IgD-negative memory B cell (primary cell): Measurements from ENCODE around the gene PITRM1. TPM values are rescaled to one million over a fixed set of nuclear protein-coding genes. Genes with fewer than 3 reads are reported as not detected.

Source experiments
- H3K27ac Mint-ChIP-seq, 3 donors: one replicate each; pipeline ENCODE4 v1.8.0; 2020 to 2022; ENCODE audit warnings: mild to moderate bottlenecking in 3 of 3, mixed read lengths in 3 of 3, moderate library complexity in 1 of 3
- H3K27me3 Mint-ChIP-seq: one replicate; pipeline ENCODE4 v1.8.0; 2021; ENCODE audit warnings: mixed read lengths
- H3K36me3 Mint-ChIP-seq: one replicate; pipeline ENCODE4 v1.8.0; 2020; ENCODE audit warnings: mild to moderate bottlenecking, mixed read lengths
- H3K4me1 Mint-ChIP-seq, 3 donors: one replicate each; pipeline ENCODE4 v1.8.0; 2020 to 2022; ENCODE audit warnings: mixed read lengths in 3 of 3, mild to moderate bottlenecking in 1 of 3
- H3K4me3 Mint-ChIP-seq, 4 donors: one replicate each; pipeline ENCODE4 v1.8.0; 2020 to 2022; ENCODE audit warnings: mild to moderate bottlenecking in 4 of 4, mixed read lengths in 4 of 4, moderate library complexity in 3 of 4
- H3K9me3 Mint-ChIP-seq, 3 donors: one replicate each; pipeline ENCODE4 v1.8.0; 2020 to 2021; ENCODE audit warnings: mixed read lengths in 3 of 3, mild to moderate bottlenecking in 1 of 3
- polyA plus RNA-seq: library from polyadenylated mRNA; unstranded; fragments of 300-500 nt; fragmentation: Illumina TruSeq; gene quantifications from one replicate; pipeline ENCODE4 v1.2.3, GENCODE V29; 2021

PITRM1 gene
- polyA plus RNA-seq, 1 donor from 2014 or later = 37.2 TPM

DNA sequence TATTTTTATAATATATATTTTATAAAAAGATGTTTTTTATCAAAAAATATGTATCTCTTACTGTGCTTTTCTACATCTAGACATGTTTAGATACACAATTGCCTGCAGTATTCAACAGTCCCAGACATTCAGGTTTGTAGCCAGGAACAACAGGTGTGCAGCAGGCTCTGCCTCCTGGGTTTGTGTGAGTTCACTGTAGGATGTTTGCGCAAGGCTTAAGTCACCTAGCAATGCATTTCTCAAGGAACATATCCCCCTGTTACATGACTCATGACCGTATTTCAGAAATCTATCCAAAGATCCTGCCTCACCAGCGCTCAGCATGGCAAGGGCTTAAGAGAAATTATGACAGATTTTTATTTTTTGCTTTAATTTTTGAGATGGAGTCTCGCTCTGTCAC, 41.5 kb downstream of the PITRM1 start:
- no peaks in the 10 kb centered on the region for H3K4me1 Mint-ChIP-seq
- no peak overlapping the region for H3K4me3 Mint-ChIP-seq
- H3K36me3 Mint-ChIP-seq = peaks cover 12% of the 10 kb centered on the region
- no peaks in the 10 kb centered on the region for H3K27me3 Mint-ChIP-seq
- H3K9me3 Mint-ChIP-seq = peaks cover 0 to 4% (median 0%) of the 10 kb centered on the region in 3 donors
- H3K27ac Mint-ChIP-seq = no peak overlapping the region

DNA sequence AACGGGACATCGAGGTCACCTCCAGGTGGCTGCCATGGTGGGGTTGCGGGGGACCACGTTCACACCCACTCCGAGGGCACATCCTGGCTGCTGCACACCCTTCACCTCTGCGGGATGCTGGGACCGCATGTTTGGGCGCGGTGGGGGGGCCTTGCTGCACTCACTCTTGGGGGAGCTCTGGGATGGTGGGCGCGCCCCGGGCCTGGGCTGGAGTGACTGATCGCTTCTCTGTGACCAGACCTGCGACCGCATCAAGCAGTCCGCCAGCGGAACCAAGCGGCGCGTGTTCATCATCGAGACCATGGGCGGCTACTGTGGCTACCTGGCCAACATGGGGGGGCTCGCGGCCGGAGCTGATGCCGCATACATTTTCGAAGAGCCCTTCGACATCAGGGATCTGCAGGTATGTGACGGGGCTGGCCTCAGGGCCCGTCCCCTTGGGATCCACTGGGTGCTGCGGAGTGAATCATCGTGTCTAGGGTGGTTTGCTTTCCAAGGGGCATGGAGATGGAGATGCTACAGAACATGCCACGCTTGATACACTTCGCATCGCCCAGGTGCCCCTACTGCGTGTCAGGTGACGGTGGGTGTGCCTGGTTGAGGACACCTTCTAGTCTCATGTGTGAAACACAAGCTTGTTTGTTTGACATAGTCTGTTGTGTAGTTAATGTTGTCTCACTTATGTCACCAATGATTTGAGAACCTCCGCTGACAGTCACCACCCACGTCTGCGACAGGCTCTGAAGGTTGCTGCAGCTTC, 42.8 kb downstream of the PITRM1 start:
- Mint-ChIP-seq H3K36me3 (peaks cover 14% of the 10 kb centered on the region), H3K27ac (no peak overlapping the region)

DNA sequence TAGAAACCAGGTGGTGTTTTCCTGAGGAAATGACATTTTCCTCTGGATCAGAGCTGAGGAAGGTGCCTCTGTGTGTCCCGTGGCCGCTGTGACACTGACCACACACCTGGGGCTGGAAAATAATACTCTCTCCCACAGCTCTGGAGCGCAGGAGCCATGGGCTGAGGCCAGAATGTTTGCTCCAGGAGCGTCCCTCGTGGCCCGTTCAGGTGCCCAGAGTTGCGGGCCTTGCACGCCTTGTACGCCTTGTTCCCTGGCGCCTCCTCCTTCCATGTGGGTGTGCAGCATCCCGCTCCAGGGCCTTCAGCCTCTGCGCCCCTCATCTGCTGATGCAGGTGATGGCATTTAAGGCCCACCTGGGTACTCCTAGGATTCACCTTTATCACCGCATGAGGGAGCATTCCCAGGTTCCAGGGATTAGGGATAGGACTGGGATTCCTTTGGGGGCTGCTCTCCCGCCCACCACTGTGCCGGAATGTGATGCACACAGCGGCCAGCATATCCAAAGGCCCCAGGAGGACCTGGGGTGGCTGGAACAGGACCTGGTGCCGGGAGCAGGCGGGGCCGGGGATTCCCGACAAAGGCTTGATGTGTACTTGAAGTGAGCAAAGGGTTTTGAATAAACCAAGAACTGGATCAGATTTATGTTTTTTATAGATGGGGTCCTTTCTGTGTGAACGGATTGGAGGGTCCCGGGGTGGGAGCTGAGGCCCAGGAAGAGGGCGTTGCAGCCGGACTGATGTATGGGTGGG, 44.0 kb downstream of the PITRM1 start:
- no peaks in the 10 kb centered on the region for H3K27me3 Mint-ChIP-seq
- peaks cover 0 to 4% (median 0%) of the 10 kb centered on the region in 3 donors for H3K9me3 Mint-ChIP-seq
- H3K27ac Mint-ChIP-seq = peak overlapping the region in 1 of 3 donors; percentile 25
- peaks cover 14% of the 10 kb centered on the region for H3K36me3 Mint-ChIP-seq
- no peaks in the 10 kb centered on the region for H3K4me1 Mint-ChIP-seq
- H3K4me3 Mint-ChIP-seq = no peak overlapping the region

More for the DNA sequence above, 42.8 kb downstream of the PITRM1 start:
- Mint-ChIP-seq H3K4me3 (no peak overlapping the region), H3K4me1 (no peaks in the 10 kb centered on the region), H3K27me3 (no peaks in the 10 kb centered on the region), H3K9me3 (peaks cover 0 to 4% (median 0%) of the 10 kb centered on the region in 3 donors)

DNA sequence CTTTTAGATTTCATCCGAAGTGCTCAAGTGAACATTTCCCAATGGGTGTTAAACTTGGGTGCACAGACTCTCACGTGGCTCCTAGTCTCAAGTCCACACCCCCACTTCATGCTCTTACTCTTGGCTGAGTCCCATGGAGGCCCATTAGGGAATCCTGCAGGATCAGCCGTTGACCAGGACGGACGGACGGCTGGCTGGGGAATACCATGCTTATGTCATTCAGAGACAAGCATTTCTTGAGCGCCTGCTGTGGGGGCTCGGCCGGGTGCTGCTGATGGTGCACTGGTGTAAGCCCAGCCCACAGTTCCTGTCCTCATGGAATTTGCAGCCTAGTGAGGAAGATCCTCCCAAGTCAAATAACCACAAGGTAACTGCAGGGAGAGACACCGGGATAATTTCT, 44.7 kb downstream of the PITRM1 start:
- no peaks in the 10 kb centered on the region for H3K4me1 Mint-ChIP-seq

DNA sequence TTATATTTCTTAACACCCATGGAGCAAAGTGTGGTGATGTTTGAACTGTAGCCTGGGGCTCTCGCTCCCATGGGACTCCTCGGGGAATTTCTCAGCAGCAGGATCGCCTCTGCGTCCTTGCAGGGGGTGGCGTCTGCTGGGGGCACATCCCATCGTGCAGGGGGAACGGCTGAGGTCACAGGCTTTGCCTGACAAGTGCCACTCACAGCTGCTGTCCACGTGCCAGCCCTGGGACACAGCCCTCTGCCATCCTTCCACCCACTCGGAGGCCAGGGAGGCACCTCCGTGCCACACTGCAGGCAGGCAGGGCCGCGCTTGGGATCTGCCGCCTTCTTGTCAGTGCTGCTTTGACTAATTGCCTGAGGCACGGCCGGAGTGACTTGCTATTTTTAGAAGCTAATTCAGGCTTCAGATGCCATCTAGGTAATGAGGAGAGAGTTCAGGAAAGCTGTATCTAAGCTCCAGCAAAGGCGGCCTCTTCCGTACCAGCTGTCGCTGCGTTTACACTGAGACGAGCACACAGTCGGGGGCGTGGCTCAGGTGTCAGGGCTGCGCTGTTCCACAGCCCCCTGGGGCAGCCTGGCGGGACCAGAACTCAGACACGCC, 45.7 kb downstream of the PITRM1 start:
- H3K36me3 Mint-ChIP-seq = peaks cover 20% of the 10 kb centered on the region
- H3K27ac Mint-ChIP-seq = no peak overlapping the region
- H3K9me3 Mint-ChIP-seq = peaks cover 0 to 4% (median 0%) of the 10 kb centered on the region in 3 donors
- H3K4me3 Mint-ChIP-seq = no peak overlapping the region
- H3K27me3 Mint-ChIP-seq = no peaks in the 10 kb centered on the region
- no peaks in the 10 kb centered on the region for H3K4me1 Mint-ChIP-seq

More for the DNA sequence above, 44.7 kb downstream of the PITRM1 start:
- H3K9me3 Mint-ChIP-seq = peaks cover 0 to 4% (median 0%) of the 10 kb centered on the region in 3 donors
- H3K27me3 Mint-ChIP-seq = no peaks in the 10 kb centered on the region
- H3K4me3 Mint-ChIP-seq = no peak overlapping the region
- H3K27ac Mint-ChIP-seq = no peak overlapping the region
- H3K36me3 Mint-ChIP-seq = peaks cover 17% of the 10 kb centered on the region

DNA sequence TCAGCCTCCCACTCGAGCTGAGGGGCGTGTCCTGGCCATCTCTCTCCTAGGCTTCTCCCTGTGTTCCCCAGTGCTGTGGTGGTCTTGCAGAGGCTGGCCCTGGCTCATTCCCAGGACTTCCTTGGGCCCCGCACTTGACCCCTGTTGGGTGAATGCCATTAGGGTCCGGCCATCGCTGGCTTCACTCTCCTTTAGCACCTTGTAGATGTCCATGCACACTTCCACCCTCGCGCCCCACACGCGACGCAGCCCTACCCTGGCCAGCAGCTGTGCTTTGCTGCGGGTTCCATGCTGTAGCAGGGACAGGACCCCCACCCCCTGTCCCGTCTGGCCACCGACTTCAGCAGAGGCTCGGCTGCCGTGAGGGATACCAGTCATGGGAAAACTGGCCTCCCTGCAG, 46.3 kb downstream of the PITRM1 start:
- Mint-ChIP-seq H3K9me3 (peaks cover 0 to 4% (median 0%) of the 10 kb centered on the region in 3 donors), H3K27me3 (no peaks in the 10 kb centered on the region), H3K4me3 (no peak overlapping the region), H3K4me1 (no peaks in the 10 kb centered on the region), H3K36me3 (peaks cover 17% of the 10 kb centered on the region), H3K27ac (no peak overlapping the region)

DNA sequence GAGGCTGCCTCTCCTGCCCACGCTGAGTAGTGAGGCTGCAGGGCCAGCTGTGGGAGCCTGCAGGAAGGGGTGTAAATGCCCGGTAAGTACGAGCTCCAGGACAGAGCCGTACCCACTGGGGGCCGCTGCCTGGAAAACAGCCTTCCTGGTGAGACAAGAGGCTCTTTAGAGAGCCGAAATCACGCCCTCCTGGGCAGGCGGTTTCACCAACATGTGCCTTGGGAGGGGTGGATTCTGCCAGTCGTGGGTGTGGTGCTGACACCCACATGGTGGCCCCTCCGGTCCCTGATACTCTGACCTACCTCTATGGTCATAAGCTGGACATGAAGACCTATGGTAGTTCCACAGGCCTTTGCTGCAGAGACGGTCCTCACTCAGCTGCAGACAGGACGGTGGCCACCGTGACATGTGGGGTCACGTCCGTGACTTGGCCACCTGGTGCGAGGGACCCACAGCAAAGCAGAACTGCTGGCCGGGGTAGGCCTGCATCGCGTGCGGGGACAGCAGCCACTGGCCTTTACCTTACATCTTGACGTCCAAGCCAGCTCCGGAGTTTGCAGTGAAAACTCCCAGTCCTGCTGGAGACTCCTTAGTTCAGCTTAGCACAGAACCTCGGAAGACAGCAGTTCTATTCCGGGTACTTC, 46.9 kb downstream of the PITRM1 start:
- H3K27ac Mint-ChIP-seq = no peak overlapping the region
- peaks cover 16% of the 10 kb centered on the region for H3K36me3 Mint-ChIP-seq
- H3K9me3 Mint-ChIP-seq = peaks cover 0 to 4% (median 0%) of the 10 kb centered on the region in 3 donors
- H3K4me3 Mint-ChIP-seq = no peak overlapping the region
- H3K27me3 Mint-ChIP-seq = no peaks in the 10 kb centered on the region
- H3K4me1 Mint-ChIP-seq = no peaks in the 10 kb centered on the region

DNA sequence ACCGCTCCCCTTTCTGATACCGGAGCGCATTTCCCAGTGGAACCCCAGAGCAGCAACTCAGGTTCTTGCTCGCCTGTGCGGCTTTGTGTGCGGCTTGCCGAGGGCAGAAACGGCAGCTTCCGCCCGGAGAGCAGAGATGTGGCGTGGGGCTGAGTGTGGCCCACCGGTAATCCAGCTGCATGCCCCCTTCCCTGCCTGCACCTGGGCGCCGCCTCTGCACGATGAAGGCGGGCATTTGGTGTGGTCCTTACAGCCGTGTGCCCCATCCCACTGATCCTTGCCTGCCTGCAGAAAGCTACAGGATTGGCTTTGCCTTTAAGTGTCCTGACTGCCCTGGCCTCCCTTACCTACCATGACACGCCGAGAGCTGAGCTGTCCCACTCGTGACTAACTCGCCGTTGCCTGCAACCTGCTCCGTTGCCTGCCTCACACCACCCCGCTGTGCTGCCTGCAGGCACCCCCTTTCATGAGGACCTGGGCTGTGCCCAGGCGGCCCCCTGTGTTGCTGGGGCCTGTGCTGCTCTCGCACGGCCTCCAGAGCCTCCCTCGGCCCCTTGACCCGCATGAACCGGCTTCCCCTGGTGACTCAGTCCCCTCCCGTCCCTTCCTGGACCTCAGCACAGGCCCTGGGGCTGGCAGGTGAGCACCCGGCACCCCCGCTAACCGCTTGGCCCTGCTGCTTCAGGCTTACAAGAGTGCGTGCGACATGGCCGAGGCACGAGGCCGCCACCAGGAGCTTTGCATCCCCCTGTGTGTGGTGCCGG, 48.0 kb downstream of the PITRM1 start:
- Mint-ChIP-seq H3K9me3 (peaks cover 0 to 4% (median 0%) of the 10 kb centered on the region in 3 donors), H3K27me3 (no peaks in the 10 kb centered on the region), H3K4me3 (no peak overlapping the region), H3K27ac (no peak overlapping the region), H3K4me1 (no peaks in the 10 kb centered on the region), H3K36me3 (peaks cover 13% of the 10 kb centered on the region)

DNA sequence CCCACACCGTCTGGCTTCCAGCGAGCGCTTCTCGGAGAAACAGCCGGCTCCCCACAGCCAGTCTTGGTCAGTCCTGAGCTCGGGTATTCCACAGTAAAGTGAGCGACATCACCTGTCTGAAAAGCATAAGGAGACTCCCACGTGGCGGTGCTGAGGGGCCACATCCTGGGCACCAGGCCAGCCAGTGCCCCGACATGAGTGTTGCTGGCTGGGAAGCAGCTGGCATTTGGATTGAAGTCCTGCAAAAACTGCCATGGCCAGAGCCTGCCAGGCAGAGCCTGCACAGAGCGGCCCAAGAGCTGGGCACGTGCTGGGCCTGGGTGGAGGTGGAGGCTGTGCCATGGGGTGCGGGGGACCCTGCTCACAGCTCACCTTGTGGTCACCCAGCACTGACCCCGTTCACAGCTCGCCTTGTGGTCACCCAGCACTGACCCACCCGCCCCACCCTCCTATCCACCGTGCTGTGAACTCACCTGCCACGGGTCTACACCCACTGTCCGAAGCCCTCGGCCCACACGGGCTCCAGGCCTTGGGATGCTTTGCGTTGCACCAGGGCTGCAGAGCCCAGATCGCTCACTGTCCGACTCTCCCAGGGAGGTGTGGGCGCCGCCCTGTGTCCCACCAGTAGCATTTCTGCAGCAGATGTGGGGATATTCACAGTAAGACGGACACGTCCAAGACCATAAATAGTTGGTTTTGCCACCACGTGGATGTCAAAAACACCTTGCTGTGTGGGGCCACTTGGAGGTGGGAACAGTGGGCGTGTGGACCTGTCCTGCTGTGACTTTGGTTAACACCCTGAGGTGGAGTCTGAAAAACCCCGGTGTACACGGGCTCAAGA, 48.8 kb downstream of the PITRM1 start:
- Mint-ChIP-seq H3K27me3 (no peaks in the 10 kb centered on the region), H3K27ac (peak overlapping the region in 1 of 3 donors; percentile 16), H3K36me3 (peaks cover 13% of the 10 kb centered on the region), H3K9me3 (peaks cover 0 to 4% (median 0%) of the 10 kb centered on the region in 3 donors), H3K4me3 (no peak overlapping the region), H3K4me1 (no peaks in the 10 kb centered on the region)

DNA sequence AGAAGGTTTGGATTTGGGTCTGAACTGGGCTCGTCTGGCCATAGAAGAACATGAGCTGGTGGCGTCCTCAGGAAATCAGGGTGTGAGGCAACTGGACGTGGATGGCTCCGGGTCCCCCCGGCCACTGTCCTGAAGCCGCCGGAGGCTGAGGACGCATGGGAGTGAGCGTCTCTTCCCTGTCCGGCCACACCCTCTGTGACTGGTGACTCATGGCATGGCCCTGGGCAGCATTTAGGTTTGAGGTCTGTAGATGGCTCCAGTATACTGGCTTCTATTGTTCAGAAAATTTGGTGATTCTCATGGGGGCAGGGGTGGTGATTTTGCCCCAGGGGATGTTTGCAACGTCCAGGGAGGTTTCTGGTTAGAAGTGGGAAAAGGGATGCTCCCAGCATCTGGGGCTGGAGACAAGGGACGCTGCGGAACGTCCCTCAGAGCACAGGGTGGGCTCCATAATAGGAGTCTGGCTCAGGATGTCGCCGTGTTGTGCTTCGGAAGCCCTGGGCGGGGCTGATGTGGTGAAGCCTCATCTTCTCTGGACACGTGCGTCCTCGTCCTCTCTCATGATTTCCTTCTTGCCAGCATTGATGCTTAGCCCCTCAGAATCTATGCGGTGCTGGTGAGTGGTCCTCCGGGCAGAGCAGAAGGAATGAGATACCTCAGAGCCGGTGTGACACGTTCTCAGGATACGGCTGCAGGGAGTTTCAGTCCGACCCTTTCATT, 49.9 kb downstream of the PITRM1 start:
- no peak overlapping the region for H3K4me3 Mint-ChIP-seq
- H3K27me3 Mint-ChIP-seq = no peaks in the 10 kb centered on the region
- peaks cover 0 to under 1% (median 0%) of the 10 kb centered on the region in 3 donors for H3K9me3 Mint-ChIP-seq
- no peaks in the 10 kb centered on the region for H3K4me1 Mint-ChIP-seq
- H3K27ac Mint-ChIP-seq = peak overlapping the region in 1 of 3 donors; percentile 16
- peaks cover 18% of the 10 kb centered on the region for H3K36me3 Mint-ChIP-seq

DNA sequence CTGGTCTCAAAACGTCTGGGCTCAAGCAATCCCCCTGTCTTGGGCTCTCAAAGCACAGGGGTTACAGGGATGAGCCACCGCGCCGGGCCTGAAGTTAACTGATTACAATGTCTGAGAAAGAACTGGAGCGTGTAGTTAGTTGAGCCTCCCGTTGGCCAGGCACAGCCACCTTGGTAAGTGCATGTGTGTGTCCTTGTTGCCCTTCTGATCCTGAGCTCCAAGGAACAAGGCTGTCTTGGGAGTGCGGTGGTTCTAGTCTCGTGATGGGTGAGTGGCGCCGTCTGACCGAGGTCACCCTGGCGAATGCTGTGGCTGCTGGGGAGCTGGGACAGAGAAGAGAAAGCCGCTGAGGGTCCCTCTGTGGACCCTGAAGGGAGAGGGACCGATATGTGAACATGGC, 50.5 kb downstream of the PITRM1 start:
- Mint-ChIP-seq H3K27ac (no peak overlapping the region), H3K27me3 (no peaks in the 10 kb centered on the region), H3K4me1 (no peaks in the 10 kb centered on the region), H3K4me3 (no peak overlapping the region), H3K9me3 (no peaks in the 10 kb centered on the region), H3K36me3 (peaks cover 18% of the 10 kb centered on the region)

DNA sequence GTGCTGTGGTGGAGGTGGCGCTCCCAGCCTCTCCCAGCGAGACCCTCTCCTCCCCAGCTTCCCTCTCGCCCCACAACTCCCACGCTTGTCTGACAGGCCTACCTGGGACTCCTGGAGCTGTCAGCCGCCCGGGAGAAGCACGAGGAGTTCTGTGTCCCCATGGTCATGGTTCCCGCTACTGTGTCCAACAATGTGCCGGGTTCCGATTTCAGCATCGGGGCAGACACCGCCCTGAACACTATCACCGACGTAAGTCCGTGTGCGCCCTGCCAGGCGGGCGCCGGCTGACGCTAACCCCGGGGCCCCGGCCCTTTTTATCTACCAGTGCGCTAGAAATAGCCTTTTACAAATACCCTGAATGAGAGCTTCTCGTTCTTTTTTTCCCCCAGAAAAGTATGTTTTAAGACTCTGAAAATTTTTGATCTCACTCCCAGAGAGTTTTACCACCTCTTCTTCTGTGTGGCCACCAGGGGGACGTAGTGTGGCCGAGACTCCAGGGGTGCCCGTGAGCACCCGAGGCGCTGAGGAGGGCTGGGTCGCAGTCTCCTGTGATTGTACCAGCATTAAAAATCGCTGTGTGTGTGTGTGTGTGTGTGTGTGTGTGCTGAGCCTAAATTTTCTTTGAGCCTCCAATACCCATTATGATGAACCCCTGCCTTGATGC, 52.7 kb downstream of the PITRM1 start:
- Mint-ChIP-seq H3K9me3 (no peaks in the 10 kb centered on the region), H3K27me3 (no peaks in the 10 kb centered on the region), H3K4me1 (no peaks in the 10 kb centered on the region), H3K36me3 (peaks cover 22% of the 10 kb centered on the region), H3K4me3 (no peak overlapping the region), H3K27ac (no peak overlapping the region)

DNA sequence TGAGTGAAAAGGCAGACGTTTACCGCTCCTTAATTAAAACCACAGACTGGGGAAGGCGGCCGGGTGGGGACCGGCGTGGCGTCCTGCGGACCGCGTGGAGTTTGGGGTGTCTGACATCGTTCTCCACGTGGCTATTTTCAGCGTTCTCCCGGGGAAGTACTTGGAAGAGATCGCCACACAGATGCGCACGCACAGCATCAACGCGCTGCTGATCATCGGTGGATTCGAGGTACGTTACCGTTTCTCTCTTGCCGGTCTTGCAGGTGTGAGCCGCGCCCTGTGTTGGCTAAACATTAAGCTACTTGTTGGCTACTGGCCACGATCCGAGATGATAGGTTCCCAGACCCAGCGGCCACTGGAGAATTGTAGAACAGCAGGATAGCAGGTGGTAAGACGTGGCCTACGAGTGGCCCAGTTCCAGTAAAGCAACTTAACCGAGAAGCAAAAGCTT, 53.9 kb downstream of the PITRM1 start:
- no peaks in the 10 kb centered on the region for H3K4me1 Mint-ChIP-seq
- no peaks in the 10 kb centered on the region for H3K9me3 Mint-ChIP-seq
- H3K27me3 Mint-ChIP-seq = no peaks in the 10 kb centered on the region
- no peak overlapping the region for H3K4me3 Mint-ChIP-seq
- H3K36me3 Mint-ChIP-seq = peaks cover 24% of the 10 kb centered on the region
- no peak overlapping the region for H3K27ac Mint-ChIP-seq
